Stimulated activated memory B cell treated with anti-CD40 and anti-IgM and Interleukin-4, amounts not matched to agents 10 μg/mL and 1 μg/mL and 100 μg/mL, for 72 hours (primary cell): ENCODE data around the gene IGF2R.
A peak's percentile ranks its signal among the peaks of the same experiment; 100 is the strongest.
"Not testable (repeated sequence)": the region's sequence is repeated elsewhere in the genome, so short reads cannot be mapped to it uniquely, and the experiment has no call there.

ENCODE experiments used
- ATAC-seq: fragments of 150-1000 bp; cut with Tn5 transposase; 2 replicates; pipeline ENCODE4 v1.10.0; 2021
- H3K27ac Mint-ChIP-seq: one replicate; pipeline ENCODE4 v1.8.0; 2022; ENCODE audit warnings: mild to moderate bottlenecking, mixed read lengths
- H3K27me3 Mint-ChIP-seq: one replicate; pipeline ENCODE4 v1.8.0; 2022; ENCODE audit warnings: mixed read lengths
- H3K36me3 Mint-ChIP-seq: one replicate; pipeline ENCODE4 v1.8.0; 2022; ENCODE audit warnings: mixed read lengths
- H3K4me1 Mint-ChIP-seq: one replicate; pipeline ENCODE4 v1.8.0; 2022; ENCODE audit warnings: mixed read lengths
- H3K4me3 Mint-ChIP-seq: one replicate; pipeline ENCODE4 v1.8.0; 2022; ENCODE audit warnings: mild to moderate bottlenecking, moderate library complexity, mixed read lengths
- H3K9me3 Mint-ChIP-seq: one replicate; pipeline ENCODE4 v1.8.0; 2022; ENCODE audit warnings: mixed read lengths

The IGF2R gene

DNA sequence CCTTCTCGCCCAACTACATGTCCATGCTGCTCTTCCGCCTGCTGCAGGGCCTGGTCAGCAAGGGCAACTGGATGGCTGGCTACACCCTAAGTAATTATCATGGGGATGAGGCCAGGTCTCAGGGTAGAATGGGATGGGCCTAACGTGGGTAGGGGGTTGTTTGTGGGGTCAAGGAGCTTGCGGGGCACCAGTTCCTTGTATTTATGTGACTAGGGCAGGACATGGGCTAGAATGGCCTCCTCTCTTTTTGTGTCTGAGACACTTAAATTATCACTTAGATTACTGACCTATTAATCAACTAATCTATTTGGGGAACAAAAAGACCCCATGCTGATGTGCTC is 163.4 kb downstream of the IGF2R start:
- Mint-ChIP-seq H3K27me3 (no peaks in the 10 kb centered on the region), H3K4me1 (no peaks in the 10 kb centered on the region), H3K4me3 (no peak overlapping the region), H3K9me3 (no peaks in the 10 kb centered on the region), H3K36me3 (peaks cover 12% of the 10 kb centered on the region), H3K27ac (no peak overlapping the region)
- no peak for ATAC-seq

DNA sequence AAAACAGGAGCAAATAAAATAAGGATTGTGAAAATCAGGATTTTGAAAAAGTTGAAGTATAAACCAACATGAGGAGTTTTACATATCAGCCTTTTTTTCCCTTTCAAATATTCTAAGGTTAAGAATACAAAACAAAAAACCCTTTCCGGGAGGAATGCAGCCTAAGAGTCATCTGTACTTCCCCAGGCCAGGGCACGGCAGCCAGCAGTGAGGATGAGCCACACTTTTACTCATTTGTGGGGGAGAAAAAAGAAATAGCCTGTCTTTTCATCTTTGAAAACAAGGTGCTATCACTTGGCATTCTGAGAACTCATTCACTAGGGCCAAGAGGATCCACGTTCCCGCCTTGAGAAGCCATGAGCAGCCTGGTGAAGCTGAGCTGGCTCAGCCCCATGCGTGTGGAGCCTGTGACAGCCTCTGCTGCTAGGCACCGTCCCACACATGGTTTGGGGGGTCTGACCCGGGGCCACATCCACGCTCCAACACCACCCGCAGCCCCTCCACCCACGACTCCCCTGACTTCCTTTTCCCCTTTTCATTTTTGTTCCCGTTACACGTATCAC is 164.0 kb downstream of the IGF2R start:
- Mint-ChIP-seq H3K36me3 (peaks cover 12% of the 10 kb centered on the region), H3K27me3 (no peaks in the 10 kb centered on the region), H3K27ac (no peak overlapping the region), H3K9me3 (no peaks in the 10 kb centered on the region), H3K4me1 (no peaks in the 10 kb centered on the region), H3K4me3 (no peak overlapping the region)
- no peak for ATAC-seq

DNA sequence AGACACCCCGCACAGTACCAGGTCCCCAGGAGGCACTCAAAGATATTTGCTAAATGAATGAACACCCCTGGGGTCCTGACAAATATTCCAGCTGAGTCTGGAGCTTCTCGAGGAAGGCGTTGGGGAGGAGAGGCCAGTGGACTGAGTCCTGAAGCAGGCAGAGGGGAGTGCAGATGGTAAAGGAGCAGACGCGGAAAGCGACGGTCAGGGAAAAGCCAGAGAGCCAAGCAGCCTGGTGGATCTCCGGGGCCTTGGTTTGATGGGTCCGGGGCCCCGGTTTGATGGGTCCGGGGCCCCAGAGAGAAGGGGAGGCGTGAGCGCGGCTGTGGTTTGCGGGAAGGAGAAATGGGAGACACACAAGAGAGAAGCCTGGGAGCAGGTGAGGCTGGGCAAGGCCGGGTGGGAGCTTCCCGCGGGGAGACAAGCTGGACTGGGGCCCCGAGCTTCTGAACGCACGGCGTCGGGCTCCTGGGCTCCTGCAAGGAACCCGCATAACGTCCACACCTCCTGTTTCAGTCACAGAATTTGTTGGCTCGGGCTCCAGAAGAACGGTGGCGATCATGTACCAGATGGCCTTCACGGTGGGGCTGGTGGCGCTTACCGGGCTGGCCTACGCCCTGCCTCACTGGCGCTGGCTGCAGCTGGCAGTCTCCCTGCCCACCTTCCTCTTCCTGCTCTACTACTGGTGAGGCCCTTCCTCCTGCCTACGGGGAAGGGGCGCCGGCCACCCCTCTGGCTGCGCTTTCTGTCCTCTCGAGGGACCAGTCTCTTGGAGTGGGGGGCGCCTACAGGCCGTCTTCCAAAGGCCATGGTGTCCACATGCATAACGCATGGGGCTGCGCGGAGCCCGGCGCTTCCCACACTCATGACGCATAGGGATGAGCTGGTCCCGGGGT is 164.8 kb downstream of the IGF2R start:
- peaks cover 12% of the 10 kb centered on the region for H3K36me3 Mint-ChIP-seq
- H3K27me3 Mint-ChIP-seq, result no peaks in the 10 kb centered on the region
- ATAC-seq, result no peak
- no peaks in the 10 kb centered on the region for H3K9me3 Mint-ChIP-seq
- H3K27ac Mint-ChIP-seq, result no peak overlapping the region
- H3K4me1 Mint-ChIP-seq, result no peaks in the 10 kb centered on the region
- H3K4me3 Mint-ChIP-seq, result no peak overlapping the region

- ATAC-seq, H3K27ac Mint-ChIP-seq, H3K4me1 Mint-ChIP-seq, H3K9me3 Mint-ChIP-seq, H3K27me3 Mint-ChIP-seq, H3K4me3 Mint-ChIP-seq, H3K36me3 Mint-ChIP-seq: not testable (repeated sequence)
These were observed 165.5 kb downstream of the IGF2R start for GRCh38 chr6:160134337-160134751.

DNA sequence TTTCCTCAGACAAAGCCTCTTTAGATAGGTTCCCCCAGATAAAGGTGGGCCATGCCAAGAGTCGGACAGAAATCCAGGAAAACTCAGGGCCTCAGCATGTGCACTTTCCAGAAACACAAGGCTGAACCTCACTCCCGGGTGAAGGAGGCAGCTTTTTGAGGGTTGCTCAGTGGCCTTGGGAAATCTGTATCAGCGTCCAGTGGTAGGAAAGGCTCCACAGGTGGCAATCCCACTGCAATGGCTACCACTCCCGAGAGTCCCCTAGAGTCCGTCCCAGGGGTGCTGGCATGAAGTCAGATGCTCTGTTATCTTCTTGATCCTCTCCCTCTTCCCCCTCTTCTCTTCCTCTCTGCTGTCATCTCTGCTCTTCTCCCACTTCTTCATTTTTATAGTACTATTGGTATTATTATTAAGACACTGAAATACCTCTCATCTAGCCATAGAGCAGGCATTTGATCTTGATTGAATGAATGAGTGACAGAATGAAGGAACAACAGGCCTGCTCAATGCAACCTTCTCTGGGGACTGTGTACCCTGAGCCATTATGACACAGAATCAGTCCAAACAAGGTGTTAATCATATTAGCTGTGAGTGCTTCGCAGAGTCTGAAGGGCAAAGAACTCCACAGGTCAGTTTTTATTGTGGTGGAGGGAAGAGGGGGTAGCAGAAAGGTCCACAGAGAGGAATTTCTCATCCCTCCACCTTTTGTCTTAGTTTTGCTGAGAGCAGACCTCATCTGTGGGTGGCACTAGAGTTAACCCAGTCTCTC is 166.1 kb downstream of the IGF2R start:
- H3K4me1 Mint-ChIP-seq, result no peaks in the 10 kb centered on the region
- no peaks in the 10 kb centered on the region for H3K27me3 Mint-ChIP-seq
- peaks cover 6% of the 10 kb centered on the region for H3K36me3 Mint-ChIP-seq
- no peak overlapping the region for H3K4me3 Mint-ChIP-seq
- ATAC-seq, result no peak
- H3K27ac Mint-ChIP-seq, result no peak overlapping the region
- H3K9me3 Mint-ChIP-seq, result no peaks in the 10 kb centered on the region

DNA sequence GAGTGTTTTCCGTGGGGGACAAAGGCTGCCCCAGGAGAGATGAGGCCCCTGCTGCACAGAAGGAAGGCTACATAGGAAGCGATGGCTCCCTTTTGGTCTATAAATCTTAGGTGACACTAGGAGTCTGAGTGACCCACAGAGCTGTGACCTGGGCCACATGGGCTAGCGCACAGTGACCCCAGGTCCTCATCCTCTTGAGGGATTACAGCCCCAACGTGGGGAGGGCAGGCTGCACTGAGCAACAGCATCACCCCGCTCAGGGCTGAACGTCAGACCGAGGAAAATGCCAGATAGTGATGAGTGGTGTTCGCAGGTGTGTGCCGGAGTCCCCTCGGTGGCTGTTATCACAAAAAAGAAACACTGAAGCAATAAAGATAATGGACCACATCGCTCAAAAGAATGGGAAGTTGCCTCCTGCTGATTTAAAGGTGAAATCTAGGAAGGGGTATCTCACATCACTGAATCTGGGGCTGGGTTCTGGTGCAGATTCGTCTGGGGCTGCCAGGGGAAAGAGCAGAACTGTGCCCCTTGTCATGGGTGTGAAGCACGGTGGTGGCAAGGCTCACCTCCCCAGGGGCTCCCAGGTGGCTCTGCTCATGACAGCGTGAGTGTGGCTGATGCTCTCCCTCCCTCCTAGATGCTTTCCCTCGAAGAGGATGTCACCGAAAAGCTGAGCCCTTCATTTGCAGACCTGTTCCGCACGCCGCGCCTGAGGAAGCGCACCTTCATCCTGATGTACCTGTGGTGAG is 167.2 kb downstream of the IGF2R start:
- Mint-ChIP-seq H3K4me3 (no peak overlapping the region), H3K27me3 (no peaks in the 10 kb centered on the region), H3K4me1 (no peaks in the 10 kb centered on the region), H3K36me3 (peaks cover 6% of the 10 kb centered on the region), H3K9me3 (no peaks in the 10 kb centered on the region), H3K27ac (no peak overlapping the region)
- no peak for ATAC-seq

GRCh38 chr6:160137130-160137988 is 168.5 kb downstream of the IGF2R start:
- no peaks in the 10 kb centered on the region for H3K4me1 Mint-ChIP-seq
- peaks cover 6% of the 10 kb centered on the region for H3K36me3 Mint-ChIP-seq
- no peak overlapping the region for H3K27ac Mint-ChIP-seq
- H3K27me3 Mint-ChIP-seq, result no peaks in the 10 kb centered on the region
- no peak for ATAC-seq
- no peak overlapping the region for H3K4me3 Mint-ChIP-seq
- H3K9me3 Mint-ChIP-seq, result no peaks in the 10 kb centered on the region

- no peaks in the 10 kb centered on the region for H3K27me3 Mint-ChIP-seq
- H3K4me1 Mint-ChIP-seq, result no peaks in the 10 kb centered on the region
- no peaks in the 10 kb centered on the region for H3K9me3 Mint-ChIP-seq
- no peak overlapping the region for H3K4me3 Mint-ChIP-seq
- ATAC-seq, result peak; percentile 4
- peaks cover 4% of the 10 kb centered on the region for H3K36me3 Mint-ChIP-seq
- H3K27ac Mint-ChIP-seq, result no peak overlapping the region
These were observed 169.3 kb downstream of the IGF2R start for GRCh38 chr6:160137989-160138835.

GRCh38 chr6:160138839-160139419 is 170.0 kb downstream of the IGF2R start:
- Mint-ChIP-seq H3K36me3 (no peaks in the 10 kb centered on the region), H3K27ac (no peak overlapping the region), H3K4me1 (no peaks in the 10 kb centered on the region), H3K9me3 (no peaks in the 10 kb centered on the region), H3K27me3 (no peaks in the 10 kb centered on the region), H3K4me3 (no peak overlapping the region)
- ATAC-seq, result no peak

- H3K4me3 Mint-ChIP-seq, result no peak overlapping the region
- ATAC-seq, result no peak
- no peaks in the 10 kb centered on the region for H3K27me3 Mint-ChIP-seq
- peaks cover 2% of the 10 kb centered on the region for H3K9me3 Mint-ChIP-seq
- no peak overlapping the region for H3K27ac Mint-ChIP-seq
- peaks cover 3% of the 10 kb centered on the region for H3K36me3 Mint-ChIP-seq
- H3K4me1 Mint-ChIP-seq, result no peaks in the 10 kb centered on the region
These were observed 170.6 kb downstream of the IGF2R start for GRCh38 chr6:160139420-160139851.

DNA sequence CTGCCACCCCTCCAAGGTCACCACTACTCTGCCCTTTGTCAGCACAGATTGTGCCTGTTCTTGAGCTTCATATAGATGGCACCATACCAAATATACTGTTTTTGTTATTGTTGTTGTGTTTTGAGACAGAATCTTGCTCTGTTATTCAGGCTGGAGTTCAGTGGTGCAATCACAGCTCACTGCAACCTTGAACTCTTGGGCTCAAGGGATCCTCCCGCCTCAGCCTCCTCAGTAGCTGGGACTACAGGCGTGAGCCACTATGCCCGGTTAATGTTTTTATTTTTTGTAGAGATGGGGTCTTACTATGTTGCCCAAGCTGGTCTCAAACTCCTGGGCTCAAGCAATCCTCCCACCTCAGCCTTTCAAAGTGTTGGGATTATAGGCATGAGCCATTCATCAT is 171.6 kb downstream of the IGF2R start:
- not testable (repeated sequence) for ATAC-seq, H3K27me3 Mint-ChIP-seq, H3K36me3 Mint-ChIP-seq, H3K4me3 Mint-ChIP-seq, H3K27ac Mint-ChIP-seq, H3K4me1 Mint-ChIP-seq, H3K9me3 Mint-ChIP-seq

- Mint-ChIP-seq H3K9me3 (peaks cover 2% of the 10 kb centered on the region), H3K4me1 (no peaks in the 10 kb centered on the region), H3K36me3 (peaks cover 4% of the 10 kb centered on the region), H3K27me3 (no peaks in the 10 kb centered on the region), H3K4me3 (no peak overlapping the region), H3K27ac (no peak overlapping the region)
- no peak for ATAC-seq
These were observed 172.3 kb downstream of the IGF2R start for GRCh38 chr6:160141001-160141726.

DNA sequence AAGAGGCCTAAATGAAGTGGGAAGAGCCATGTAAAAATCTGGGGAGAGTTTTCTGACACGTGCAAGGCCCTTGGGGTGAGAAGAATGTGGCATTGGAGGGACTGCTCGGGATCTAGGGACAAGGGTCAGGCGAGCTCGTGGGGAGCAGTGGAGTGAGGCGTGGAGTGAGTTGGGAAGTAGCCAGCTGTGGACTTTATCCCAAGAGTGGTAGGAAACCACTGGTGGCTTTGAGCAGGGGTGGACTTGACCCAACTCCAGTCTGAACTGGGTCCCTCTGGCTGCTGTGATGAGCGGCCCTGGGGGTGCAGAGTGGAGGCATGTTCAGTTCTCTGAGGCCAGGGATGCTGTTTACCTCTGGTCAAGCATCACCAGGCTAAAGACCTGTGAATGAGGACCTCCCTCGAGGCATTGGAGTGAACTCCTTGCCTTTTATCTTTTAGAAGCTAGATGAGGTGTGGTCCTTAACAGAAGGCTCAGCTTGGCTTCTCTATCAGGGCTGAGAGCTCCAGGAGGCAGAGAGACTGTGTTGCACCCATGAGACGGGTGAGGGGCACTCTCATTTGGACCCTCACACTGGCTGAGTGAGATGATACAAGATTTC is 173.3 kb downstream of the IGF2R start:
- Mint-ChIP-seq H3K4me3 (no peak overlapping the region), H3K27me3 (no peaks in the 10 kb centered on the region), H3K27ac (no peak overlapping the region), H3K4me1 (no peaks in the 10 kb centered on the region), H3K9me3 (peaks cover 2% of the 10 kb centered on the region), H3K36me3 (peaks cover 7% of the 10 kb centered on the region)
- no peak for ATAC-seq
